AG09309 (cell line): ENCODE results near the gene EMILIN2.

Experiments used
- DNase-seq: peaks from one replicate; pipeline ENCODE4 v3.0.0-alpha.2; 2010; ENCODE audit warnings: low read depth
- H3K4me3 ChIP-seq: 2 replicates; pipeline ENCODE4 v1.5.1; 2011; ENCODE audit warnings: mild to moderate bottlenecking, low read depth, low read length, moderate library complexity; ENCODE audit not compliant: control insufficient read depth
- CTCF ChIP-seq: IDR thresholded peaks from 2 replicates; pipeline ENCODE4 v1.5.1; 2011; ENCODE audit warnings: mild to moderate bottlenecking, low read depth, low read length, inconsistent platforms; ENCODE audit not compliant: insufficient read depth, control insufficient read depth; ENCODE audit errors: missing control alignments

EMILIN2 gene

DNA sequence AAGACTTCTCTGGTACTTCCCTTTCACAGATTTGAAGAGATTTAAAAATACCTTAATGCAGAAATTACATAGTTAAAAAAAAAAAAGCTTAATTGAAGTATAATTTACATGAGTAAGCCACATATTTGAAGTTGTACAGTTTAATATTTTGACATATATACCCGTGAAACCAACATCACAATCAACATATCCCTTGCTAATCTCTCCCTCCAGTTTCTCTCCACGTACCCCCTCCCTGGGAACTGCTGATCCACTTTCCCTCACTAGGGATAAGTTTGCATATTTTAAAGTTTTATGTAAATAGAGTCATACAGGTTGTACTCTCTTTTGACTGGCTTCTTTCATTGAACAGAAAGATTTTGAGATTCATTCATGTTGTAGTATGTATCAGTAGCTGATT, 22.4 kb downstream of the EMILIN2 start:
- no peak for TF ChIP-seq CTCF
- no peak for DNase-seq
- H3K4me3 ChIP-seq = no peak overlapping the region

GRCh38 chr18:2871111-2871720, 24.4 kb downstream of the EMILIN2 start:
- TF ChIP-seq CTCF = no peak
- H3K4me3 ChIP-seq = no peak overlapping the region
- DNase-seq = no peak

DNA sequence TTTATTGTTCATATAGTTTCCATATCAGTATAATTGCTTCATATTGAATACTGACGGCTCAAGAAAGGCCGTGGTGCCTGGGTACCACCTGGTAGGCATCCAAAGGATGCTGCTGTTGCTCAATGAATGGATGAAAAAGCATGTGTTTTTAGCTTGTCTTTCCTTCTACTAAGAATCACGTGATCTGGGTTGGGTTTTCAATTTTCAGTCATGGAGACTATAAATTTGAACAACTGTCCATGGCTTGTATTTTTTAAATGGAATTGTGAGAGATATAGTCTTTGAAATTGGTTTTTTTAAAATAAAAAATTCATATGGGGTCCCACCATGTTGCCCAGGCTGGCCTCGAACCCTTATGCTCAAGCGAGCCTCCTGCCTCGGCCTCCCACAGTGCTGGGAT, 25.3 kb downstream of the EMILIN2 start:
- TF ChIP-seq CTCF = no peak
- no peak for DNase-seq
- no peak overlapping the region for H3K4me3 ChIP-seq

- no peak overlapping the region for H3K4me3 ChIP-seq
- TF ChIP-seq CTCF = no peak
- no peak for DNase-seq
Observed at GRCh38 chr18:2874765-2875164, 28.0 kb downstream of the EMILIN2 start.

- no peak for DNase-seq
Observed at GRCh38 chr18:2878656-2879330, 32.0 kb downstream of the EMILIN2 start.

DNA sequence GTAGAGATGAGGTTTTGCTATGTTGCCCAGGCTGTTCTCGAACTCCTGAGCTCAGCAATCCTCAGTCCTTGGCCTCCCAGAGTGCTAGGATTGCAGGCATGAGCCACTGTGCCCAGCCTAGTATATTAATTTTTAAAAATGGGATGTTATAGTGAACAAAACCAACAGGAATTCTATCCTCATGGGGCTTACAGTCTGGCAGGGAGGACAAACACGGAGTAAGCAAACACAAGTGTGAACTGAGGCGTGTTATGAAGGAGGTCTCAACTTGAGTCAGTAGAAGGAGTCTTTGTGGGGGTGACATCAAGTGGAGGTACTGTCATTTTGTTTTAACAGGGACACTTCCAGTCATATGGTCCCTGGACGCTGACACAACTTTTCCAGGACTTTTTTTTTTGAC, 33.1 kb downstream of the EMILIN2 start:
- H3K4me3 ChIP-seq = no peak overlapping the region
- no peak for DNase-seq
- TF ChIP-seq CTCF = no peak

More at GRCh38 chr18:2878656-2879330, 32.0 kb downstream of the EMILIN2 start:
- H3K4me3 ChIP-seq = no peak overlapping the region
- no peak for TF ChIP-seq CTCF
